Measurements from ENCODE around the gene ATP9A. TPM values are rescaled to one million over a fixed set of nuclear protein-coding genes. Genes with fewer than 3 reads are reported as not detected.

The ATP9A gene
- total RNA-seq, 1 experiment from 2014 or later, result 31.3 TPM

DNA sequence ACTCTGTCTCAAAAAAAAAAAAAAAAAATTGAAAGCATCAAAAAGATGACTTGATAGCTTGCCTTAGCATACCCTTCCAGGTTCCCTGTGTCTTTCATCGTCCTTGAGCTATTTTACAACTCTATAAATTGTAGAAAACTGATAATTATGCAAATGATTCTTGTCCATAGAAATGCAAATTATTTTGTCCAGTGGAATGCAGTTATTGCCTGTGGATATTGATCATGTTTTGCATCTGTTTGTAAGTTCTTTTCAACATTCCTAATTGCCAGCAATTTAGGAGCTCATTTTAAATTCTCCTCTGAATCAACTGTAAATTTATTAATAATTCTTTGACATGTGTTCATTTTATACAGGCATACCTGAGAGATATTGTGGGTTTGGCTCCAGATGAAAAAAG lies 7.1 kb upstream of the ATP9A start:
- Histone ChIP-seq H3K4me3 (ENCODE audit: low read length) (no peak overlapping the region), H3K79me2 (ENCODE audit: low read length) (no peaks in the 10 kb centered on the region), H4K20me1 (ENCODE audit: low read length) (no peaks in the 10 kb centered on the region), H3F3A (ENCODE audit: low read length, unreplicated experiment) (no peaks in the 10 kb centered on the region), H3K4me2 (ENCODE audit: low read length) (no peak overlapping the region), H2AFZ (ENCODE audit: low read length) (no peak overlapping the region), H3K27me3 (ENCODE audit: low read length) (no peaks in the 10 kb centered on the region), H3K36me3 (ENCODE audit: low read depth, low read length) (0 out of 2 replicates have a peak, but pooled peaks cover 3% of the 10 kb centered on the region), H3K4me1 (ENCODE audit: insufficient read depth, low read length) (no peaks in the 10 kb centered on the region), H3K27ac (ENCODE audit: low read length) (no peak overlapping the region), H3K9me2 (replicated peaks; ENCODE audit: low read length) (no peaks in the 10 kb centered on the region), H3K9me3 (ENCODE audit: low read length) (peaks cover 11% of the 10 kb centered on the region; the same call in 1 of the 2 replicates), H3K9ac (ENCODE audit: low read length) (no peak overlapping the region)
- BruUV-seq (replicated peaks), result no TSS peak
- TF ChIP-seq EZH2phosphoT487 (IDR thresholded peaks at IDR 0.05; ENCODE audit: borderline replicate concordance, low read length), result no peak
- TF ChIP-seq EZH2 (IDR thresholded peaks at IDR 0.05; ENCODE audit: low read length, unreplicated experiment), result no peak
- TF ChIP-seq, protein P1, sequence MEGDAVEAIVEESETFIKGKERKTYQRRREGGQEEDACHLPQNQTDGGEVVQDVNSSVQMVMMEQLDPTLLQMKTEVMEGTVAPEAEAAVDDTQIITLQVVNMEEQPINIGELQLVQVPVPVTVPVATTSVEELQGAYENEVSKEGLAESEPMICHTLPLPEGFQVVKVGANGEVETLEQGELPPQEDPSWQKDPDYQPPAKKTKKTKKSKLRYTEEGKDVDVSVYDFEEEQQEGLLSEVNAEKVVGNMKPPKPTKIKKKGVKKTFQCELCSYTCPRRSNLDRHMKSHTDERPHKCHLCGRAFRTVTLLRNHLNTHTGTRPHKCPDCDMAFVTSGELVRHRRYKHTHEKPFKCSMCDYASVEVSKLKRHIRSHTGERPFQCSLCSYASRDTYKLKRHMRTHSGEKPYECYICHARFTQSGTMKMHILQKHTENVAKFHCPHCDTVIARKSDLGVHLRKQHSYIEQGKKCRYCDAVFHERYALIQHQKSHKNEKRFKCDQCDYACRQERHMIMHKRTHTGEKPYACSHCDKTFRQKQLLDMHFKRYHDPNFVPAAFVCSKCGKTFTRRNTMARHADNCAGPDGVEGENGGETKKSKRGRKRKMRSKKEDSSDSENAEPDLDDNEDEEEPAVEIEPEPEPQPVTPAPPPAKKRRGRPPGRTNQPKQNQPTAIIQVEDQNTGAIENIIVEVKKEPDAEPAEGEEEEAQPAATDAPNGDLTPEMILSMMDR (conservative IDR thresholded peaks at IDR 0.05; ENCODE audit: low read depth, low read length), result no peak
- intact Hi-C loops (cut with micrococcal nuclease), result no loop called here
- POLR2A ChIA-PET (ENCODE audit: unreplicated experiment), result no interaction called here
- CTCF ChIA-PET, result no interaction called here
- DNase-seq (no peak), ATAC-seq (no peak)

DNA sequence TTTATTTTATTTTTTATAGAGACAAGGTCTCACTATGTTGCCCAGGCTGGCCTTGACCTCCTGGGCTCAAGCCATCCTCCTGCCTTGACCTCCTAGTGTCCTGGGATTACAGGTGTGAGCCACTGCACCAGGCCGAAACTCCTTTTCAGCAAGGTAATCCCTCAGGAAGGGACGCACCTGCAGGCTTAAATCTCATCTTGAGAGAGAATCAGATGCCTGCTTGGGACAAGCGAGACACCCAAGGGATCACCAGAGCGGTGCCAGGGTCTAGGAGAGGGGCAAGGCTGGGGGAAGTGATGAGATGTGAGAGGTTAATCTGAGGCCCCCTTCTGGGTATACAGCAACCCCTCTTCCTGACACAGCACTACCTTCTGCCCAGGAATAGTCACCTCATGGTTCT lies 4.0 kb upstream of the ATP9A start:
- TF ChIP-seq EZH2phosphoT487 (IDR thresholded peaks at IDR 0.05; ENCODE audit: borderline replicate concordance, low read length) (no peak), EZH2 (IDR thresholded peaks at IDR 0.05; ENCODE audit: low read length, unreplicated experiment) (no peak)
- TF ChIP-seq, protein P1 (conservative IDR thresholded peaks at IDR 0.05; ENCODE audit: low read depth, low read length), result no peak
- ATAC-seq (no peak), DNase-seq (no peak)
- Histone ChIP-seq H3K4me3 (ENCODE audit: low read length) (no peak overlapping the region), H3K9me2 (replicated peaks; ENCODE audit: low read length) (no peaks in the 10 kb centered on the region), H3K79me2 (ENCODE audit: low read length) (peaks cover 6% of the 10 kb centered on the region), H3K36me3 (ENCODE audit: low read depth, low read length) (no peaks in the 10 kb centered on the region), H3K9me3 (ENCODE audit: low read length) (no peaks in the 10 kb centered on the region), H2AFZ (ENCODE audit: low read length) (no peak overlapping the region), H3K27me3 (ENCODE audit: low read length) (no peaks in the 10 kb centered on the region), H3K4me2 (ENCODE audit: low read length) (no peak overlapping the region), H3K27ac (ENCODE audit: low read length) (no peak overlapping the region), H4K20me1 (ENCODE audit: low read length) (no peaks in the 10 kb centered on the region), H3F3A (ENCODE audit: low read length, unreplicated experiment) (no peaks in the 10 kb centered on the region), H3K9ac (ENCODE audit: low read length) (no peak overlapping the region), H3K4me1 (ENCODE audit: insufficient read depth, low read length) (peaks cover 4% of the 10 kb centered on the region; the same call in 1 of the 2 replicates)
- POLR2A ChIA-PET (ENCODE audit: unreplicated experiment), result no interaction called here
- BruUV-seq (replicated peaks), result no TSS peak
- CTCF ChIA-PET, result no interaction called here
- intact Hi-C loops (cut with micrococcal nuclease), result no loop called here

DNA sequence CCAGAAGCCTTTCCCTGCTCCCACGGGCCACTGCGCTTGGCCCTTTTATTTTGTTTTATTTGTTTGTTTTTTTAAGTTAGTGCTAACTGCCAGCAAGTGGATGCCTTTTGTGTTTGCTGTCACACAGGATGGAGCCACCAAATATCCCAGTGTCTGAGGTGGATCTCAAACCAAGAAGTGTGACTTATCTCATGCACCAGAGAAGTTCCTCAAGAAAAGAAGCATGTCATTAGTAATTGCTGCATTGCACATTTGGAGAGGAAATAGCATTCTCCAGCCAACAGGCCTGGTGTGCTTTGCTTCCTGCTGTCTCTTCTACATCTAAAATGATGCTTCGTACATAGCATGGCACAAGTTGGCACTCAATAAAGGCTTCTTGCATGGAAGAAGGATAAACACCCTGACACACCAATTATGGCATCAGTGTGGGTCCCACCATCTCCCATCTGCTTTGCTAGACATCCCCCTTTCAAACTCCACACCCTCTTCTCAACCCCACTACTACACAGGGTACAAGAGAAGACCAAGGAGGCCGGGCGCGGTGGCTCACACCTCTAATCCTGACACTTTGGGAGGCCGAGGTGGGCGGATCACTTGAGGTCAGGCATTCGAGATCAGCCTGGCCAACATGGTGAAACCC lies 1.9 kb upstream of the ATP9A start:
- no peak for TF ChIP-seq EZH2phosphoT487 (IDR thresholded peaks at IDR 0.05; ENCODE audit: borderline replicate concordance, low read length)
- no peak for TF ChIP-seq EZH2 (IDR thresholded peaks at IDR 0.05; ENCODE audit: low read length, unreplicated experiment)
- TF ChIP-seq, protein P1 (conservative IDR thresholded peaks at IDR 0.05; ENCODE audit: low read depth, low read length), result no peak
- no peak overlapping the region for H3K9ac ChIP-seq (ENCODE audit: low read length)
- ChIA-PET CTCF (no interaction called here), POLR2A (ENCODE audit: unreplicated experiment) (no interaction called here)
- no peaks in the 10 kb centered on the region for H3K27me3 ChIP-seq (ENCODE audit: low read length)
- BruUV-seq (replicated peaks), result no TSS peak
- H3K36me3 ChIP-seq (ENCODE audit: low read depth, low read length), result no peaks in the 10 kb centered on the region
- no peaks in the 10 kb centered on the region for H3F3A ChIP-seq (ENCODE audit: low read length, unreplicated experiment)
- H3K4me2 ChIP-seq (ENCODE audit: low read length), result no peak overlapping the region
- no peaks in the 10 kb centered on the region for H3K9me2 ChIP-seq (replicated peaks; ENCODE audit: low read length)
- ATAC-seq (no peak), DNase-seq (no peak)
- H3K4me1 ChIP-seq (ENCODE audit: insufficient read depth, low read length), result peaks cover 9% of the 10 kb centered on the region
- intact Hi-C loops (cut with micrococcal nuclease), result loop anchor here (5.0 kb wide), 1 partner anchor 133 kb away; no protein-coding TSS in a partner anchor
- no peaks in the 10 kb centered on the region for H3K9me3 ChIP-seq (ENCODE audit: low read length)
- H2AFZ ChIP-seq (ENCODE audit: low read length), result no peak overlapping the region
- no peaks in the 10 kb centered on the region for H4K20me1 ChIP-seq (ENCODE audit: low read length)
- no peak overlapping the region for H3K4me3 ChIP-seq (ENCODE audit: low read length)
- no peak overlapping the region for H3K27ac ChIP-seq (ENCODE audit: low read length)
- H3K79me2 ChIP-seq (ENCODE audit: low read length), result peaks cover 23% of the 10 kb centered on the region

Measured in PC-3 (cell line).